PC-9 (cell line): Measurements from ENCODE around the gene CCDC78.

ENCODE experiments used
- CTCF ChIP-seq: fragments of 200-600 bp; sonication (generic); conservative IDR thresholded peaks from 2 replicates; pipeline ENCODE4 v1.6.1; 2017; ENCODE audit warnings: mixed run types, antibody characterized with exemption, mild to moderate bottlenecking, moderate library complexity
- EZH2 ChIP-seq: fragments of 200-600 bp; sonication (generic); IDR thresholded peaks from 2 replicates; pipeline ENCODE4 v1.8.0; 2017; ENCODE audit warnings: antibody characterized with exemption, low read depth

GRCh38 chr16:751152-752006 is 25.1 kb upstream of the CCDC78 start:
- TF ChIP-seq CTCF = no peak
- TF ChIP-seq EZH2 = no peak
